ENCODE measurements around the gene ZFAND3. TPM values are rescaled to one million over a fixed set of nuclear protein-coding genes. Genes with fewer than 3 reads are reported as not detected.

The ZFAND3 gene
- polyA plus RNA-seq, 2 of the 4 experiments (the other 2 are of a cell fraction), result 12.0 to 50.0 TPM

DNA sequence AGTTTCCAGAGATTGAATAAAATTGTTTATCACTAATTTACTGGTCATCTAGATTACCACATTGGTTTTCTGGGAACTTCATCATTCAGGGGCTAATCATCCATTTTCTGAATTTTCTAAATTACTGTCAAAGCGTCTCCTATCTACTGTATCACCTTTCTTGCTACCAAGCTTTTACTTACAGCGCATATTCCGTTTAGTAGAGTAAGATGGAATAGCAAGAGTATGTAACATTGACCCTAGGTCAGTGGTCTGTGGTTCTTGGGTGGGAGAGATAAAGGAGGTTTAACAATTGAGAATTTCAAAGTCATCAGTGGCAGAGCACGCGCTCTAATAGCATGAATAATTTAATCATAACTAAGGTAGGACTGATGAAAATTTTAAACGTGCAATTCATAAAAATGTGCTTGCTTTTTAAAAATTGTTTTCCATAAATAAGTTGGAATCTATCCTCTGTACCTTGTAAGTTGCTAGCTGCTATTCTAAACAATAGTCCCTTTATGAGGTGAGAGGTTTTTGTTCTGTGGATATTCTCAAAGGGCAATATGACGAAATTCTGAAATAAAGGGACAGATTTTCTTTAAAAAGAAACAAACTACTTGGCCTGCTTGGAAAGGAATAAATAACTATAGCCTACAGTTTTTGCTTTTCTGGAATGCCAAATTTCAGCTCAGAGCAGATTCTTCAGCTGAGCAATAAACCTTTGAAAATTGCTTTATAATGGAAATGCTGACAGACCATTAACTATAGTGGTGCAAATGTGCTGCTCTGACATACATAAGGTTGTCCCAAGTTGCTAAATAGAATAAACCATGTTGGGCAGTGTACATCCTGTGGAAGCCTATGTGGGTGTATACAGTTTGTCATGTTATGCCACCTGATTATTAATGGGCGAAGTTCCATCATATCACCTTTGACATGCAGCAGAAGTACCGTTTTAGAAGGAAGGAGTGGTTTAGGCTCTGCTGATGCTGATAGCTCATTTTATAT is 84.1 kb downstream of the ZFAND3 start:
- Histone ChIP-seq H3K27ac (no peak overlapping the region), H3K9me3 (no peaks in the 10 kb centered on the region), H3K4me3 (no peak overlapping the region), H3K4me2 (no peak overlapping the region), H3K4me1 (peaks cover 29% of the 10 kb centered on the region; the same call in 2 of the 3 replicates)
- ChIA-PET POLR2A (interaction anchor here (0.5 kb wide), 1 partner anchor 12 kb away, joined by 4 read pairs; no protein-coding TSS in a partner anchor), CTCF (interaction anchor here (0.6 to 1.4 kb wide), 2 partner anchors 38 to 63 kb away, joined by 5 to 6 read pairs; no protein-coding TSS in a partner anchor)
- TF ChIP-seq, protein P1, sequence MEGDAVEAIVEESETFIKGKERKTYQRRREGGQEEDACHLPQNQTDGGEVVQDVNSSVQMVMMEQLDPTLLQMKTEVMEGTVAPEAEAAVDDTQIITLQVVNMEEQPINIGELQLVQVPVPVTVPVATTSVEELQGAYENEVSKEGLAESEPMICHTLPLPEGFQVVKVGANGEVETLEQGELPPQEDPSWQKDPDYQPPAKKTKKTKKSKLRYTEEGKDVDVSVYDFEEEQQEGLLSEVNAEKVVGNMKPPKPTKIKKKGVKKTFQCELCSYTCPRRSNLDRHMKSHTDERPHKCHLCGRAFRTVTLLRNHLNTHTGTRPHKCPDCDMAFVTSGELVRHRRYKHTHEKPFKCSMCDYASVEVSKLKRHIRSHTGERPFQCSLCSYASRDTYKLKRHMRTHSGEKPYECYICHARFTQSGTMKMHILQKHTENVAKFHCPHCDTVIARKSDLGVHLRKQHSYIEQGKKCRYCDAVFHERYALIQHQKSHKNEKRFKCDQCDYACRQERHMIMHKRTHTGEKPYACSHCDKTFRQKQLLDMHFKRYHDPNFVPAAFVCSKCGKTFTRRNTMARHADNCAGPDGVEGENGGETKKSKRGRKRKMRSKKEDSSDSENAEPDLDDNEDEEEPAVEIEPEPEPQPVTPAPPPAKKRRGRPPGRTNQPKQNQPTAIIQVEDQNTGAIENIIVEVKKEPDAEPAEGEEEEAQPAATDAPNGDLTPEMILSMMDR (IDR thresholded peaks at IDR 0.05), result no peak
- TF ChIP-seq JUNB (IDR thresholded peaks at IDR 0.05) (no peak), FOSL2 (IDR thresholded peaks at IDR 0.05) (no peak), FOSL2 (CRISPR knock-in tag; IDR thresholded peaks at IDR 0.05) (no peak), HEYL (CRISPR knock-in tag; IDR thresholded peaks at IDR 0.05) (no peak), HOXB13 (CRISPR knock-in tag; IDR thresholded peaks at IDR 0.05; ENCODE audit: low read depth) (no peak), JUN (IDR thresholded peaks at IDR 0.05) (no peak), NR3C1 (IDR thresholded peaks at IDR 0.05) (no peak), CEBPB (IDR thresholded peaks at IDR 0.05) (no peak), CBX2 (IDR thresholded peaks at IDR 0.05; ENCODE audit: borderline replicate concordance, low read depth) (no peak), ZSCAN20 (CRISPR knock-in tag; IDR thresholded peaks at IDR 0.05) (no peak), RNF2 (IDR thresholded peaks at IDR 0.05; ENCODE audit: borderline replicate concordance, low read depth) (no peak), RFX5 (IDR thresholded peaks at IDR 0.05) (no peak)
- TF ChIP-seq, protein P2, sequence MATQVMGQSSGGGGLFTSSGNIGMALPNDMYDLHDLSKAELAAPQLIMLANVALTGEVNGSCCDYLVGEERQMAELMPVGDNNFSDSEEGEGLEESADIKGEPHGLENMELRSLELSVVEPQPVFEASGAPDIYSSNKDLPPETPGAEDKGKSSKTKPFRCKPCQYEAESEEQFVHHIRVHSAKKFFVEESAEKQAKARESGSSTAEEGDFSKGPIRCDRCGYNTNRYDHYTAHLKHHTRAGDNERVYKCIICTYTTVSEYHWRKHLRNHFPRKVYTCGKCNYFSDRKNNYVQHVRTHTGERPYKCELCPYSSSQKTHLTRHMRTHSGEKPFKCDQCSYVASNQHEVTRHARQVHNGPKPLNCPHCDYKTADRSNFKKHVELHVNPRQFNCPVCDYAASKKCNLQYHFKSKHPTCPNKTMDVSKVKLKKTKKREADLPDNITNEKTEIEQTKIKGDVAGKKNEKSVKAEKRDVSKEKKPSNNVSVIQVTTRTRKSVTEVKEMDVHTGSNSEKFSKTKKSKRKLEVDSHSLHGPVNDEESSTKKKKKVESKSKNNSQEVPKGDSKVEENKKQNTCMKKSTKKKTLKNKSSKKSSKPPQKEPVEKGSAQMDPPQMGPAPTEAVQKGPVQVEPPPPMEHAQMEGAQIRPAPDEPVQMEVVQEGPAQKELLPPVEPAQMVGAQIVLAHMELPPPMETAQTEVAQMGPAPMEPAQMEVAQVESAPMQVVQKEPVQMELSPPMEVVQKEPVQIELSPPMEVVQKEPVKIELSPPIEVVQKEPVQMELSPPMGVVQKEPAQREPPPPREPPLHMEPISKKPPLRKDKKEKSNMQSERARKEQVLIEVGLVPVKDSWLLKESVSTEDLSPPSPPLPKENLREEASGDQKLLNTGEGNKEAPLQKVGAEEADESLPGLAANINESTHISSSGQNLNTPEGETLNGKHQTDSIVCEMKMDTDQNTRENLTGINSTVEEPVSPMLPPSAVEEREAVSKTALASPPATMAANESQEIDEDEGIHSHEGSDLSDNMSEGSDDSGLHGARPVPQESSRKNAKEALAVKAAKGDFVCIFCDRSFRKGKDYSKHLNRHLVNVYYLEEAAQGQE (IDR thresholded peaks at IDR 0.05), result no peak
- 87% methylated on average over 9 of the region's 9 CpGs for WGBS (ENCODE audit: missing lambda C conversion rate)
- ATAC-seq (no peak), DNase-seq (ENCODE audit: low read depth in 1 of 2, low spot score in 1 of 2) (no peak), FAIRE-seq (no peak)

DNA sequence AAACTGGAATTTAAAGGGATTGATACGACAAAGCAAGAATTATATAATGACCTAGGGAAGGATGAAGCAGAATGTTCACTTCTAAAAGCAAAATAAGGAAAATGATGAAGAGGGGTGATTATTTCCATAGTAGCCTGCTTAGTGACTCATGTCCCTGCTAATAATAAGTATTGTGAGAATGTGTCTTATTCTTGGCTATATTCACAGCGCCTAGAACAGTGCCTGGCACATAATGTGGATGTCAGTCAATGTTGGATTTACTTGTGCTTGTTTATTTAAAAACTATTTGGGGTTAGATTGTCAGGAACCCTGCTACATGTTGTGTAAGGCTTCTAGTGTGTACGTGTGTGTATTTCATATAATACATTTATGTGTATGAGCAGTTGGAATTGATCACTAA is 85.1 kb downstream of the ZFAND3 start:
- ATAC-seq (no peak), DNase-seq (ENCODE audit: low read depth in 1 of 2, low spot score in 1 of 2) (no peak), FAIRE-seq (no peak)
- ChIA-PET POLR2A (no interaction called here), CTCF (no interaction called here)
- WGBS (ENCODE audit: missing lambda C conversion rate), result 95% methylated on average over 3 of the region's 3 CpGs
- no peak overlapping the region for H3K4me3 ChIP-seq
- peaks cover 27% of the 10 kb centered on the region; the same call in 2 of the 3 replicates for H3K4me1 ChIP-seq
- H3K27ac ChIP-seq, result no peak overlapping the region
- H3K9me3 ChIP-seq, result no peaks in the 10 kb centered on the region
- H3K4me2 ChIP-seq, result no peak overlapping the region
- TF ChIP-seq CEBPB (IDR thresholded peaks at IDR 0.05), result no peak
- TF ChIP-seq, protein P2 (IDR thresholded peaks at IDR 0.05), result no peak

Measured in A549 (cell line).